GM12801 (cell line): ENCODE measurements around the gene DNAJB8.

Experiments used
- TF ChIP-seq, protein P1 (sequence below): IDR thresholded peaks from one replicate; pipeline ENCODE4 v1.5.1; 2011; ENCODE audit warnings: control low read depth; ENCODE audit not compliant: insufficient read length; ENCODE audit errors: extremely low read depth

The DNAJB8 gene

DNA sequence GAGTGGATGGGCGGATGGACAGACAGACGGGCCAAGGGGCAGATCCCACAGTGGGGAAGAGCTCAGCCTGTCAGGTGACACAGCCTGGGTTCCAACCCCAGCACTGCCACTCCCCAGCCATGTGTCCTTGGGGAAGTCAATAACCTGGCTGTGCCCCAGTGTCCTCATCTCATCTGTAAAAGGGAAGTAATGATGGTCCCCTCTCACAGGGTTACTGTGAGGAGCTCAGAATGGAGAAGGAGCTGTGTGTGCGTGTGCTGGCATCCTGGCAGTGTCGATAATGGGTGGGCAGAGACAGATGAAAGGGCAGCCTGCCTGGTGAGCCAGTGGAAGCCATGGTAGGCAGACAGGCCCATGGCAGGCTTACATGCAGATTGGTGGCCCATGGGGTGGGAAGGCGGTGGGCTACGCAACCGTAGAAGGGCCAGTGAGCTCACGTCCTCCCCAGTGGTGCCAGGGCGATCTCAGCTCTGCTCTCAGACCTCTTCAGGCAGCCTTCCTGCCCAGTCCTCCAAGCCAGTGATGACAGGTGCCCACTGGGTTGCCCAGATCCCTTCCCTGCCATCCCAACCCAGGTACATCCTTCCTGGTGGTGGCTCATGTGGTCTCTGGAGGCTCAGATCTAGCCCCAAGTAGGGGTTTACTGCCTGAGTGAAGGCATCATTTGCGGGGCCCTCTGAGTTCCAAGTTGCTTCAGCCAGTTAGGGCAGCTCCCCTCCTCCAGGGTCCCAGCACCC, 2.3 kb upstream of the DNAJB8 start:
- TF ChIP-seq, protein P1, sequence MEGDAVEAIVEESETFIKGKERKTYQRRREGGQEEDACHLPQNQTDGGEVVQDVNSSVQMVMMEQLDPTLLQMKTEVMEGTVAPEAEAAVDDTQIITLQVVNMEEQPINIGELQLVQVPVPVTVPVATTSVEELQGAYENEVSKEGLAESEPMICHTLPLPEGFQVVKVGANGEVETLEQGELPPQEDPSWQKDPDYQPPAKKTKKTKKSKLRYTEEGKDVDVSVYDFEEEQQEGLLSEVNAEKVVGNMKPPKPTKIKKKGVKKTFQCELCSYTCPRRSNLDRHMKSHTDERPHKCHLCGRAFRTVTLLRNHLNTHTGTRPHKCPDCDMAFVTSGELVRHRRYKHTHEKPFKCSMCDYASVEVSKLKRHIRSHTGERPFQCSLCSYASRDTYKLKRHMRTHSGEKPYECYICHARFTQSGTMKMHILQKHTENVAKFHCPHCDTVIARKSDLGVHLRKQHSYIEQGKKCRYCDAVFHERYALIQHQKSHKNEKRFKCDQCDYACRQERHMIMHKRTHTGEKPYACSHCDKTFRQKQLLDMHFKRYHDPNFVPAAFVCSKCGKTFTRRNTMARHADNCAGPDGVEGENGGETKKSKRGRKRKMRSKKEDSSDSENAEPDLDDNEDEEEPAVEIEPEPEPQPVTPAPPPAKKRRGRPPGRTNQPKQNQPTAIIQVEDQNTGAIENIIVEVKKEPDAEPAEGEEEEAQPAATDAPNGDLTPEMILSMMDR = no peak

GRCh38 chr3:128468285-128468790, 1.6 kb upstream of the DNAJB8 start:
- TF ChIP-seq, protein P1 = no peak

DNA sequence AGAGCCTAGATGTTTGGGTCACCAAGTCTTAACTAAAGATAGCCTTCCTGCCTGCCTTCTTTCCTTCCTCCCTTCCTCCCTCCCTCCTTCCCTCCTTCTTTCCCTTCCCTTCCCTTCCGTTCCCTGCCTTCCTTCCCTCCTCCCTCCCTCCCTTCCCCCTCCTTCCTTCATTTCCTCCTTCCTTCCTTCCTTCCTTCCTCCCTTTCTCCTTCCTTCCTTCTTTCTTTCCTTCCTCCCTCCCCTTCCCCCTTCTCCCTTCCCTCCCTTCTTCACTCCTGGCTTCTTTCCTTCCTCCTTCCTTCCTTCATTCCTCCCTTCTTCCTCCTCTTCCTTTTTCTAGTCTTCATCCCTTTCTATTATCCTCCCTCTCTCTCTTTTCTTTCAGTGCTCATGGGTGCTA, 2.0 kb downstream of the DNAJB8 start:
- TF ChIP-seq, protein P1 = no peak

DNA sequence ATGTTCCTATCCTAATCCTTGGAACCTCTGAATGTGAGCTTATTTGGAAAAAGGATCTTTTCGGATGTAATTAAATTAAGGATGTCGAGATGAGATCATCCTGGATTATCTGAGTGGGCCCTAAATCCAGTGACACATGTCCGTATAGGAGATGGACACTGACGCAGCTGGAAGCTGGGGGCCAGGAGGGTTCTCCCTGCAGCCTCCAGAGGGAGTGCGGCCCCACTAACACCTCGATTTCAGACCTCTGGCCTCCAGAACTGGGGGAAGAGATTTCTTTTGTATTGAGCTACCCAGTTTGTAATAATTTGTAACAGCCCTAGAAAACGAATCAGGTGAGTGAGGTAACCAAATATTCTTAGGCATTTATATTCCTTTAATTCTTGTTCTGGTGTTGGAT, 2.5 kb downstream of the DNAJB8 start:
- TF ChIP-seq, protein P1 = no peak

DNA sequence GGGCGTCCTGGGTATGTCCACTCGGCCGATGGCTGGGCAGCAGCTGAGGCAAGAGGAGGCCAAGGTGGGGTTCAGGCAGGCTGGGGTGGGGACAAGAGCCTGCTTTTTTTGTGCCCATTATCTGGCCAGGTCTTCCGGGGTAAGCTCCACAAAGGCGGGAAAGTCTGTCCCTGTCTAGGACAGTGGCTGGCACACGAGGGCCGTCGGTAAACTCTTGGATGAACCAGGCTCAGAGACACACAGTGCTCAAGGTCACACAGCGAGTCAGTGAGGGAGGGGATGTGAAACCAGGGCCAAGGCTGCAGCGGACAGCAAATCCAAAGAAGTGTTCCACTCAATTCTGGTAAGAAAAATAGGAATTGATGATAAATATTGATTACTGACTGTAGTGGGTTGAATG, 2.9 kb downstream of the DNAJB8 start:
- TF ChIP-seq, protein P1 = no peak

DNA sequence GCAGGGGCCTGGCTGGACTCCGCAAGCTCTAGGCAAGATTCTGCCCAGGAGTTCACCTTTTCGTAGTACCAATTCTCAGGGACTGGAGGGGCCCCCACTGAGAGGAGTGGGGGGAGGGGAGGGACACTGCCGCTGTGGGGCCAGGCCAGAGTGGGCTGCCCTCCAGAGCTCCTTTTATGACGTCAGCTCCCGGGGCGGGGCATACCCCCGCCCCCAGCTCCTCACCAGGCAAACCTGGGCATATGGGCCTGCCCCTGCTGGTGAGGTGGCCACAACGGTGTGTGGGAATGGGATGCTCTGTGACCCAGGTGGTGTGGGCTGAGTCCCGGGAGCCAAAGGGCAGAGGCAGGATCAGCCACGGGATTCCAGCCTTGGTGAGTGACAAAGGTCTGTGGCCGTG, 3.3 kb downstream of the DNAJB8 start:
- TF ChIP-seq, protein P1 = no peak

DNA sequence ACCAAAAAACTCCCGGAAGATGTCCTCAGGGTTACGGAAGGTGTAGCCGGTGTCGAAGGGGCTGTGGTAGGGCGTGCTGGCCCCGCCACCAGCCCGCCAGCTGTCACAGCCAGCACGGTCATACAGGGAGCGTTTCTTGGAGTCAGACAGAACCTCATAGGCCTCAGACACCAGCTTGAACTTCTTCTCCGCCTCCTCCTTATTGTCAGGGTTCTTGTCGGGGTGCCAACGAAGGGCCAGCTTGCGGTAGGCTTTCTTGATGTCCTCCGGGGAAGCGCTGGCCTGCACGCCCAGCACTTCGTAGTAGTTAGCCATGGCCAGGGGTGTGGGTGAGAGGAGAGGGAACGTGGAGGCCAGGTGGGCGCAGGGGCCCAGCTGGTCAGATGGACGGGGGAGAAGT, 3.8 kb downstream of the DNAJB8 start:
- TF ChIP-seq, protein P1 = no peak
